Smooth muscle cell (in vitro differentiated cells): ENCODE data around the gene SEC63. TPM values are rescaled to one million over a fixed set of nuclear protein-coding genes. Genes with fewer than 3 reads are reported as not detected.
"Not testable (repeated sequence)": the region's sequence is repeated elsewhere in the genome, so short reads cannot be mapped to it uniquely, and the experiment has no call there.

Experiments used
- DNase-seq: peaks from one replicate; lab custom pipeline; 2025; ENCODE audit not compliant: unreplicated experiment; lab: John Stamatoyannopoulos, UW
- H2AFZ ChIP-seq: fragments of 200-600 bp; sonication (generic); 2 replicates; pipeline ENCODE4 v1.6.0; 2016; ENCODE audit warnings: antibody characterized with exemption, low read depth, mild to moderate bottlenecking
- H3F3A ChIP-seq: fragments of 200-600 bp; sonication (generic); 2 replicates; pipeline ENCODE4 v1.6.0; 2017; ENCODE audit warnings: antibody characterized with exemption, low read depth
- H3K27ac ChIP-seq: fragments of 200-600 bp; sonication (generic); 2 replicates; pipeline ENCODE4 v1.5.1; 2016; ENCODE audit warnings: low read depth, mild to moderate bottlenecking
- H3K27me3 ChIP-seq: fragments of 200-600 bp; sonication (generic); 2 replicates; pipeline ENCODE4 v1.6.1; 2016; ENCODE audit warnings: low read depth, mild to moderate bottlenecking
- H3K36me3 ChIP-seq: fragments of 200-600 bp; sonication (generic); 2 replicates; pipeline ENCODE4 v1.5.1; 2016; ENCODE audit warnings: low read depth
- H3K4me1 ChIP-seq: fragments of 200-600 bp; sonication (generic); 2 replicates; pipeline ENCODE4 v1.5.1; 2016; ENCODE audit warnings: low read depth
- H3K4me2 ChIP-seq: fragments of 200-600 bp; sonication (generic); 2 replicates; pipeline ENCODE4 v1.6.0; 2016; ENCODE audit warnings: mild to moderate bottlenecking
- H3K4me3 ChIP-seq: fragments of 200-600 bp; sonication (generic); 2 replicates; pipeline ENCODE4 v1.5.1; 2016; ENCODE audit warnings: mild to moderate bottlenecking
- H3K79me2 ChIP-seq: fragments of 200-600 bp; sonication (generic); 2 replicates; pipeline ENCODE4 v1.6.0; 2016; ENCODE audit warnings: low read depth, mild to moderate bottlenecking
- H3K9ac ChIP-seq: fragments of 200-600 bp; sonication (generic); 2 replicates; pipeline ENCODE4 v1.6.0; 2016; ENCODE audit warnings: low read depth
- H3K9me3 ChIP-seq: fragments of 200-600 bp; sonication (generic); replicated peaks from 2 replicates; pipeline ENCODE4 v1.5.1; 2016; ENCODE audit warnings: low read depth
- H4K20me1 ChIP-seq: fragments of 200-600 bp; sonication (generic); 2 replicates; pipeline ENCODE4 v1.6.0; 2016; ENCODE audit warnings: low read depth
- WGBS: methylation state at CpG from one replicate; pipeline ENCODE4 v1.1.7; 2016; ENCODE audit warnings: low lambda C conversion rate; 5-methylcytosine and 5-hydroxymethylcytosine counted together
- polyA plus RNA-seq: library from polyadenylated mRNA; unstranded; fragments of >200 nt; fragmentation: Nextera tagmentation; extraction: Ambion mirVana; gene quantifications from 2 replicates; pipeline ENCODE4 v1.2.1, GENCODE V29; 2016
- total RNA-seq: library from RNA; depleted of rRNA; stranded (reverse); fragments of >200 nt; gene quantifications from 2 replicates; pipeline ENCODE4 v1.2.3, GENCODE V29; 2014
- TF ChIP-seq, protein P1 (sequence below): fragments of 200-600 bp; sonication (generic); IDR thresholded peaks from 2 replicates; pipeline ENCODE4 v1.5.1; 2017; ENCODE audit warnings: borderline replicate concordance, mild to moderate bottlenecking, antibody characterized with exemption; ENCODE audit not compliant: insufficient read depth, poor library complexity, severe bottlenecking

The SEC63 gene
- total and polyA plus RNA-seq, 2 experiments from 2014 or later: 67.0 to 95.1 TPM

DNA sequence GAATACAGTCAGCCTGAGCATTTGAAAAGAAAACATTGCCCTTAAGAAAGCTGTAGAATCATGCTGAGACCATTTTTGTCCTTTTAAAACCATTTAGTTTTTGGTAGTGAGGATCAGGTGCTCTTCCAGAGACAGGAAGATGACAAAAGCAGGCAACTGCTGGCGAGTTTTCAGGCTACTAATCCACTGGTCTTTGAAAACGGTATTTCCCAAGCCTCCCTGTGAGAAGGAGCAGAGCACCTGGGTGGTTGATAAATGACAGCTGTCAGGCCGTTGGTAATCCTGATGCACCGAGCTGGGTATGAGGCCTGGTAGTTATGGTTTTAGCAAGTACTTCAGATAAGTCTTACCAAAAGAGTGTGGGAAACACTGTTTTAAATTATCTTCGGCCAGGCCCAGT lies 10.1 kb upstream of the SEC63 start:
- no peaks in the 10 kb centered on the region for H3K79me2 ChIP-seq
- TF ChIP-seq, protein P1, sequence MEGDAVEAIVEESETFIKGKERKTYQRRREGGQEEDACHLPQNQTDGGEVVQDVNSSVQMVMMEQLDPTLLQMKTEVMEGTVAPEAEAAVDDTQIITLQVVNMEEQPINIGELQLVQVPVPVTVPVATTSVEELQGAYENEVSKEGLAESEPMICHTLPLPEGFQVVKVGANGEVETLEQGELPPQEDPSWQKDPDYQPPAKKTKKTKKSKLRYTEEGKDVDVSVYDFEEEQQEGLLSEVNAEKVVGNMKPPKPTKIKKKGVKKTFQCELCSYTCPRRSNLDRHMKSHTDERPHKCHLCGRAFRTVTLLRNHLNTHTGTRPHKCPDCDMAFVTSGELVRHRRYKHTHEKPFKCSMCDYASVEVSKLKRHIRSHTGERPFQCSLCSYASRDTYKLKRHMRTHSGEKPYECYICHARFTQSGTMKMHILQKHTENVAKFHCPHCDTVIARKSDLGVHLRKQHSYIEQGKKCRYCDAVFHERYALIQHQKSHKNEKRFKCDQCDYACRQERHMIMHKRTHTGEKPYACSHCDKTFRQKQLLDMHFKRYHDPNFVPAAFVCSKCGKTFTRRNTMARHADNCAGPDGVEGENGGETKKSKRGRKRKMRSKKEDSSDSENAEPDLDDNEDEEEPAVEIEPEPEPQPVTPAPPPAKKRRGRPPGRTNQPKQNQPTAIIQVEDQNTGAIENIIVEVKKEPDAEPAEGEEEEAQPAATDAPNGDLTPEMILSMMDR: no peak

DNA sequence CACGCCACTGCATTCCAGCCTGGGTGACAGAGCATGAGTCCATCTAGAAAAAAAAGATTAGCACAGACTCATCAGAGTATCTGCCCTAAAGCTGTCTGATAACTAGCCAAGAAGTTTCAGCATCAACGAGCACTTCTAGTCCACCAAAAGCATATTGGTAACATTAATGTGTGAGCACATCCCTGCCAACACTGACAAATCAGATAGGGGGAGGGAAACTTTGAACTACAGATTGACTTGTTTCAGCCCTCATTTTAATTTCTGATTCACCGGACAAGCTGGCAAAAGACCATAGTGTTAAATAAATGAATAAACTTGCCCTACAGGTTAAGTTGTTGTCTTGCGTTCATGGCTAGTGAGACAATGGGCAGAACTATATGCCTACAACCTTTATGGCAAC lies 7.7 kb upstream of the SEC63 start:
- H3K79me2 ChIP-seq: no peaks in the 10 kb centered on the region
- H3K9ac ChIP-seq: no peak overlapping the region
- no peaks in the 10 kb centered on the region for H3K4me1 ChIP-seq
- H3K9me3 ChIP-seq: no peaks in the 10 kb centered on the region
- no peaks in the 10 kb centered on the region for H3K36me3 ChIP-seq
- no peaks in the 10 kb centered on the region for H3K27me3 ChIP-seq
- no peak for DNase-seq
- 73% methylated on average over 4 of the region's 4 CpGs for WGBS
- H3K4me3 ChIP-seq: no peak overlapping the region
- no peak overlapping the region for H3K4me2 ChIP-seq
- H4K20me1 ChIP-seq: no peaks in the 10 kb centered on the region
- H3K27ac ChIP-seq: peak overlapping the region; percentile 5
- no peak overlapping the region for H2AFZ ChIP-seq
- TF ChIP-seq, protein P1: no peak
- no peaks in the 10 kb centered on the region for H3F3A ChIP-seq

More for the DNA sequence above, 10.1 kb upstream of the SEC63 start:
- Histone ChIP-seq H2AFZ (no peak overlapping the region), H3K4me2 (no peak overlapping the region), H3K27ac (no peak overlapping the region), H3K9me3 (no peaks in the 10 kb centered on the region), H3K27me3 (no peaks in the 10 kb centered on the region), H3K9ac (no peak overlapping the region), H3K4me1 (no peaks in the 10 kb centered on the region), H3K4me3 (no peak overlapping the region), H3K36me3 (no peaks in the 10 kb centered on the region), H3F3A (no peaks in the 10 kb centered on the region), H4K20me1 (no peaks in the 10 kb centered on the region)
- no peak for DNase-seq
- WGBS: 50% methylated on average over 5 of the region's 5 CpGs

DNA sequence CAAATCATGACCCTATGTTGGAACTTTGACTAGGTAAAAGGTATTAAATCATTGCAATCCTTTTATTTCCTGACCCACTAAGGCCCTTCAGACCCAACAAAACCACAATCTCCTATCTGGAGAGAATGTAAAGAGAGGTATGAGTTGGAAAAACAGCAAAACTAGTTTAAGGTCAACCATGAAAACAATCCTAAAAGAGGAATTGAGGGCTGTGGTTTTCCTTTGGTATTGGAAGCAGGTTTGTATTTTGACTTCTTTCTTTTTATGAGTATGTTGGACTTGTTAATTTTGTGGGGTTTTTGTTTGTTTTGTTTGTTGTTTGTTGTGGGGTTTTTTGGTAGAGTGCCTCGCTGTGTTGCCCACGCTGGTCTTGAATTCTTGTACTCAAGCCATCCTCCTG lies 4.7 kb upstream of the SEC63 start:
- Histone ChIP-seq H3K36me3 (no peaks in the 10 kb centered on the region), H3K4me2 (no peak overlapping the region), H3F3A (no peaks in the 10 kb centered on the region), H3K27me3 (no peaks in the 10 kb centered on the region), H4K20me1 (no peaks in the 10 kb centered on the region), H3K9ac (no peak overlapping the region), H3K4me3 (no peak overlapping the region), H2AFZ (no peak overlapping the region), H3K4me1 (no peaks in the 10 kb centered on the region), H3K79me2 (no peaks in the 10 kb centered on the region), H3K27ac (no peak overlapping the region), H3K9me3 (no peaks in the 10 kb centered on the region)
- WGBS: 93% methylated on average over 2 of the region's 2 CpGs
- no peak for DNase-seq
- TF ChIP-seq, protein P1: no peak

DNA sequence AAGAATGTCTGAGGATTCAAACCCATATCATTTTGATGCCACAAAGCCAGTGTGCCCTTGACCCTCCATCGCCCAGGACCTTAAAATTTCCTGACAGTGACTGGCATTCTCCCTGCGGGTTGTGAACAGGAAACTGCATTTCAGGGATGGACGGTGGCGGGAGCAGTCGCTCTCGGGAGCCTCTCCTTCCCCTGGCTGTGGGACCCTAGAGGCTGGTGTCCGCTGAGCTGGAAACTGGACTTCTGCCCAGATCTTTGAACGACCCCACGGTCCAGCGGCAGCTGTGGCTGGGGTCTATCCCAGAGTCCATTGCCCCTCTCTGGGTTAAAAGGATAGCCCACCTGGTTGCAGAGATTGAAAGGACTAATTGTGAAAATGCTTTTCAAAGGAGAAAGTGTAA lies 1.4 kb upstream of the SEC63 start:
- Histone ChIP-seq H3K4me3 (no peak overlapping the region), H3K9ac (no peak overlapping the region), H3F3A (peaks cover 4% of the 10 kb centered on the region), H2AFZ (no peak overlapping the region), H3K27me3 (no peaks in the 10 kb centered on the region), H3K9me3 (no peaks in the 10 kb centered on the region), H3K4me1 (peaks cover 14% of the 10 kb centered on the region), H4K20me1 (peaks cover 27% of the 10 kb centered on the region), H3K27ac (no peak overlapping the region), H3K79me2 (peaks cover 33% of the 10 kb centered on the region), H3K4me2 (no peak overlapping the region), H3K36me3 (no peaks in the 10 kb centered on the region)
- DNase-seq: no peak
- TF ChIP-seq, protein P1: no peak
- 75% methylated on average over 10 of the region's 10 CpGs for WGBS

DNA sequence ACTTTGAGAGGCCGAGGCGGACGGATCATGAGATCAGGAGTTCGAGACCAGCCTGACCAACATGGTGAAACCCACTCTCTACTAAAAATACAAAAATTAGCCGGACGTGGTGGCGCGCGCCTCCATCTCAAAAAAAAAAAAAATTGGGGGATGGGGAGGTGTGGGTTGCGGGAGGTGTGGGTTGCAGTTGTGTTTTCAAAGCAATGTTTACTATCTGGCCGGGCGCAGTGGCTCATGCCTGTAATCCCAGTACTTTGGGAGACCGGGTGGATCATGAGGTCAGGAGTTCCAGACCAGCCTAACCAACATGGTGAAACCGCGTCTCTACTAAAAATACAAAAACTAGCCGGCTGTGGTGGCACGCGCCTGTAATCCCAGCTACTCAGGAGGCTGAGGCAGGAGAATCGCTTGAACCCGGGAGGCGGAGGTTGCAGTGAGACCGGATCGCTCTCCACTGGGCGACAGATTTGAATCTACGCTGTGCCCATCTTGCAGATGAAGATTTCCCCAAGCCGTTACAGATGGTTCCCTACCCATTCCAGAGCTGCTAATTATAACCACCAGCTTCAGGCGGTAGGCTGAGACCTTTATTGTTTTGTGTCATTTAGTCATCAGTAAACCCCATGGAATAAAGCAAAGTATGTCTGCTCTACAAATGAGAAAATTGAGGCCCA lies 818 bp upstream of the SEC63 start:
- peak overlapping the region; percentile 23 for H3K27ac ChIP-seq
- not testable (repeated sequence) for H3K9ac ChIP-seq
- WGBS: 77% methylated on average over 27 of the region's 27 CpGs

More for the DNA sequence above, 818 bp upstream of the SEC63 start:
- H3K27me3 ChIP-seq, H3F3A ChIP-seq, DNase-seq, H3K36me3 ChIP-seq, H3K9me3 ChIP-seq: not testable (repeated sequence)
- H3K4me2 ChIP-seq: peak overlapping the region; percentile 95
- H4K20me1 ChIP-seq: peaks cover 31% of the 10 kb centered on the region
- peaks cover 15% of the 10 kb centered on the region for H3K4me1 ChIP-seq
- peak overlapping the region; percentile 60 for H3K4me3 ChIP-seq
- H2AFZ ChIP-seq: peak overlapping the region; percentile 93
- H3K79me2 ChIP-seq: peaks cover 37% of the 10 kb centered on the region
